Measurements from ENCODE around the gene HOXA3.

DNA sequence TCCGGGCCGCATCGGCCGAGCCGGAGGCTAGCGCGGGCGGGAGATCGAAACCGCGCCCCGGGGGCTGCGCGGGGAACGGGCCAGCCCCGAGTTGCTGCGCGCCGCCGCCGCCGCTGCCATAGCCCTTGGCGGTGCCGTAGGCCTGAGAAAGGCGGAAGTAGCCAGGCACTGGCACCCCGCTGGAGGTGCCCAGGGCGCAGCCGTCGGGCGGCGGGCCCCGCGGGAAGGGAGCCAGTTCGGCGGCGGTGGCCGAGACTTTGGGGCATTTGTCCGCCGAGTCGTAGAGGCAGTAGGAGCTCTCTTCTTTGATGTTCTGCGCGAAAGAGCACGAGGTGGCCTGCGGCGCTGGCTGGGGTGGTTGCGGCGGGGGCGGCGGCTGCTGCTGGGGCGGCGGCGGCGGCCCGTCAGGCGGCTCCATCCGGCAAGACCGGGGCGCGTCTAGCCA is 21.1 kb upstream of the HOXA3 start:
- TF ChIP-seq CTCF (IDR thresholded peaks at IDR 0.05) (no peak), POLR2A (IDR thresholded peaks at IDR 0.05) (no peak), POLR2AphosphoS5 (IDR thresholded peaks at IDR 0.05) (peak in 1 of 3 donors; percentile 20)

Measured in breast epithelium (tissue), 3 donors.